Measurements from ENCODE around the gene IL20RA.
"Not testable (repeated sequence)": the region's sequence is repeated elsewhere in the genome, so short reads cannot be mapped to it uniquely, and the experiment has no call there.

Gene IL20RA

DNA sequence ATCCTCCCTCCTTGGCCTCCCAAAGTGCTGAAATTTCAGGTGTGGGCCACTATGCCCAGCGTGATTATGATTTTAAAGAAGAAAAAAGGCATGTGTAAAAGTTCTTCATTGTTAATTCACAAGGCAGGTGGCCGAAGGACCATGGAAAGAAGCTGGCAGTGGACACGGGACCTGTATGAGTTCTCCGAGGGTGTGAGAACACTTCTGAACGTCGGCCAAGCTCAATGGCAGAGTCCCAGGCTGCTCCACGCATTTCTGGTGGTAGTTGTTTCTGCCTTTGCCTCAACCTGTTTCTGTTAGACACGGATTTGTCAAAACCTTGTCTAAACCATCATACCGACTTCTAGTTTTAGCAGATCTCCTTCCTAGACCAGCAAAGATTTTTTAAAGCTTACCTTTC lies 36.6 kb downstream of the IL20RA start:
- DNase-seq (ENCODE audit: low read depth), result no peak

DNA sequence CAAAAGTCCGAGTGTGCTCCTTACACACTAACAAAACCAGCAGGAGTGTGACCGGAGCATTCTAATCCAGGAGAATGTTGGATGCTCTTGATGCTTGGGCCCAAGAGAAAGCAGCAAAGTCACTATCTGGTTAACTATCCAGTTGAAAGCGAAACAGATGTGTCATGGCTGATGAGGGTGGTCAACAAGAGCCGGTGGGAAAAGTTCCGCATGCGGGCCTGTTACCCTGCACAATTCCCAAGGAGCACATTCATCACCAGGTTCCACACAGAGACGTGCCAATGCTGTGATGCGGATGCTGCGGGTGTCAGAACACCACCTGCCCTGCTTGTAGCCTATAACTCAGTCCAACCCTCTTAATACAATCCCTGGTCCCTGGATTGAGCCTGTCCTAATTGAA lies 38.7 kb downstream of the IL20RA start:
- no peak for DNase-seq (ENCODE audit: low read depth)

DNA sequence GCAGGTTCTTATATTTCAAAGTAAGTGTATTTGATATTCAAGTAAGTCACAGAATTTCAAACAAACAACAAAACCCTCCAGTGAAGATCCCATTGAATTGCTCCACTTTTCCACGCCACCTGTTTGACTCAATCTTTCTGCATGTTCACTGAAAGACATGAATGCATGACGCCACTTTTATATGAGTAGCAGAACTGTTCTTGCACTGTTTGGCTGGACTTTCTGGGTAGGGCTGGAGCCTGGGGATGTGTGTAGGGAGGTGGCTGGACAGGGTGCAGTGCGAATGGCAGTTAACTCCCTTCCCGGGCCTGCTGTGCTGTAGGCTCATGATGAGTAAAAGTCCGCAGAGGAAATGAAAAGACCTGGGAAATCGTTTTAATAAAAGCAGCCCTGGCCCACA lies 39.7 kb downstream of the IL20RA start:
- DNase-seq (ENCODE audit: low read depth), result no peak

DNA sequence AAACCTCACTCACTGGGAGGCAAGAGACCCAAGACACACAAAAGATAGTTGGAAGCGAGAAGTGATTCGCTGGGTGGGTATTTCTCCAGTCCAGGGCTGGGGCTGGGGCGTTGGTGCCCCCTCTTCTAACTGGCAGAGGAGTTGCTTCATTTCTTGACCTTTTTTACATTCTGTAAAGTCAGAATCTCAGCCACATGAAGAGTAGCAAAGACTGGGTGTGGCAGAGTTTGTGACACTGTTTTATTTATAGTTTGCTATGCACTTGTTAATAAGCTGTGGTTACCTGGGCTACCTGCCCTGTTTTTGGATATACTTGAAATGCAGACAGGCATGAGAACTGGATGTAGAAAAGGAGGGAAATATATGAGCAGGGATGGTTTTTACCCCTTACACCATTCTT lies 42.3 kb downstream of the IL20RA start:
- no peak for DNase-seq (ENCODE audit: low read depth)

DNA sequence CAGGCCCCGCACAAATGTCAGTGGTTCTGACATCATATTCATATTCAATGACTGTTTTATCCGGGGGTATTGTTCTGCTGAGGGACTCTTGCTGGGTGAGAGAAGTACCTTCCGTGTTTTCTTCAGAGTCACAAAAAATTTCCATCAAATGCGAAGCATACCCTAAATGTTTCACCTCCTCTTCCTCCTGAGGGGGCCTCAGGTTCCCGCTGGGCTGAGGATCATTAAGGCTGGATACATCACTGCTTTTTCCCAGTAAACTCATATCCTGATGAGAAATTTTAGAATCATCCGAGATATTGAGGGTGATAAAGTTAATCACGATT lies 42.8 kb downstream of the IL20RA start:
- DNase-seq (ENCODE audit: low read depth), result no peak

DNA sequence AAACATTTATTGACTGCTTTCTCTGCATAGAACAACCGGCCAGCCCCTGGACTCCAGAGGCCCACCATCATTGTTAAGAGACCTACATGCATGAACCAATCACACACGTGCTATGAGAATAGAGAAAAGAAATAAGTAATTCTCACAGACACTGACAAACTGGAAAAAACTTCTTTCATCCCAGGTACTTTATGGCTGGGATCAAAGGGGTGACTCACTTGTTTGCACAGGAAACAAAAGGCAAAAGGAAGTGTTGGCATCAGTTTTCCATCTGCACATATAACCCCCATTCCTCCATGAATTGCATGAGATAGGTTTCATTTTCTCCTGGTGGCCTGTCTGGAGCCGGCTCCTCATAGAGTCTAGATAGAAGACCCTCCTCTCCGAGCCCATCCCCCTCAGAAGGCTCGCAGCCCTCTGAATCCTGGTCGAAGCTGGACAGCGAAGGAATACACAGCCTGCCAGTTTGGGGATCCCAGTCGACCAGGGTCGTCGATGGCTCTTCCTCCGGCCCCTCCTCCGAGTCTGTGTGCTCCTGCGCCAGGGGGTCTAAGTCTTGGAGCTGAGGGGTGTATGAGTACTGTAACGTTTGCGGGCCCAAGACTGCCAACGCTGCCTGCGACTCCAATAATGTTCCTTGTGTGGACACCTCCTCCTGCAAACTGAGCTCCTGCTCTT lies 43.3 kb downstream of the IL20RA start:
- no peak for DNase-seq (ENCODE audit: low read depth)

DNA sequence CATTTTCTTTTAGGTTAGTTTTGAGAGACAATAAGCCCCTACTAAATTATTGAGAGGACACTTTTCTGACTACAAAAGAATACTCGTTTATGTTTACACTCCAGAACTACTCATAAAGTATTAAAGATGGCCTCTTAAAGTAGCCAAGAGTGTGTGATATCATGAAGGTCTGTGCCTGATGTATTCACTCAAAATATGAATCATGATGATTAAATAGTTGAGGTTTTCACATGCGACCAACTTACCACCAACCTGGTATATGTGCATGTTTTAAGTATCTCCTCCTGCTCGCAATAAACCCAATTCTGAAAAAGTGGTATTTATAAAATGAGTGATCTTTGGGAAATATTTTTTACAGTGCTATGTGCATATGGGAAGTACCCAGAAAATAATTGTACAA lies 43.9 kb downstream of the IL20RA start:
- no peak for DNase-seq (ENCODE audit: low read depth)

DNA sequence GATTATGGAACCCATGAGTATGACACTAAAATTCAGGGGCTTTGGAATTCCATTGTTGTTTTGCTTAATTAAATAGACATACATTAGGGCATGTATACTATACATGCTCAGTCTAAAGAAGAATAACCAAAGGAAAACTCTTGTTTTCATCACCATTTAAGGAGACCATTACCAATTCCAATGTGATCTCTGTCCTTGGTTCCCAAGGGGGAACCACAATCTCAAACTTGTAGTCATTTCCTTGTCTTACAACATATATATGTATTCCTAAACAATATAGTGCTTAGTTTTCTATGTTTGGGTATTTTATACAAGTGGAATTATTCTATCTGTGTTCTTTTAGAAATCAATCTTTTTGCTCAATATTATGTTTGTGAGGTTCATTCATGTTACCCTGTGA lies 49.2 kb downstream of the IL20RA start:
- no peak for DNase-seq (ENCODE audit: low read depth)

DNA sequence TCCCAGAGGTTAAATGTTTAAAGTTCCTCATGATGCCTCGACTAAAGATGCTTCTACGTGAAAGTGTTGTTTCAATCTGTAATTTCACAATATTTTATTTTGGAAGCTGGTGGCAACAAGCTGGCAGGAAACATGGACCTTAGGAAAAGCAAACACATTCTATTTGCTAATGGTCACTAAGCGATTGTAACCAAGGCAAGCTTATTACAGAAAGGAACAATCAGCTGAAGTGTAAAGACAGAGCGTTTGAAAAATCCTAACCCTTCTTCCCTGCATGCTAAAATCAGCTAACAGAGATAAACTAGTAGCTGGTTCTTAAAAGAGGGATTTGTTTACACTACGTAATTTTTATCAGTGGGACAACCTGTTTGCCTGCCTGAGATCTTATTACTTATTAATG lies 50.0 kb downstream of the IL20RA start:
- DNase-seq (ENCODE audit: low read depth), result no peak

DNA sequence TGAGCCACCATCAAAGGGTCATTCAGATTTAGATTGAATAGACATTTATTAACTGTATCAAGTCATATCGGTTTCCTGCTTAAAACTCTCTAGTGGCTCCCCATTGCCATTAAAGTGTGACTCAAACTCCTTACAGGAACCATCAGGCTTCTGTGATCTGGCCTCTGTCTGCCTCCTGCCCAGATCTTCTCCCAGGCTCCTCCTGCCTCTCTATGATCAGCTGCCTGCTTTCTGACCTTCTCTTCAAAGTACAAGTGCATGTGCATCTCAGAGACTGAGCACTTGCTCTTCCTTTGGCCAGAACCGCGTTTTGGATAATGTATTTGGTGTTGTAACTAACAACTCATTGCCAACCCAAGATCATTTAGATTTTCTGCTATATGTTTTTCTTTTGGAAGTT lies 52.7 kb downstream of the IL20RA start:
- DNase-seq (ENCODE audit: low read depth), result no peak

DNA sequence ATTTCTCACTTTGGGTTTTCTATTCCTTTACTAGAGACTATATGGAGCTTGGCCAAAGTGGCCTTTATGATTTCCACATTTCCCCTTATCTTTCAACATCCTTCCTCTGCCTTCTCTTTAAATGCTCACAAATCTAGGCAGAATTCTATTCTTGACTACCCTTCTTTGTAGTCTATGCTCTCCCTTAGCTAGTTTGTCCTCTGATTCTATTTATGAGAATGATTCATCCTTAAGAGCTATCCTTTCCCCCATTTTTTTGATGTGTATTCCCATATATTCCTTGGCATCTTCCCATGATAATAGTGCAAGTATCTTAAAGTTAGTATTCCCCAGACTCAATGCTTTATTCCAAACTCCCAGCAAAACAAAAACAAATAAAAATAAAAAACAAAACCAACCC lies 53.1 kb downstream of the IL20RA start:
- no peak for DNase-seq (ENCODE audit: low read depth)

DNA sequence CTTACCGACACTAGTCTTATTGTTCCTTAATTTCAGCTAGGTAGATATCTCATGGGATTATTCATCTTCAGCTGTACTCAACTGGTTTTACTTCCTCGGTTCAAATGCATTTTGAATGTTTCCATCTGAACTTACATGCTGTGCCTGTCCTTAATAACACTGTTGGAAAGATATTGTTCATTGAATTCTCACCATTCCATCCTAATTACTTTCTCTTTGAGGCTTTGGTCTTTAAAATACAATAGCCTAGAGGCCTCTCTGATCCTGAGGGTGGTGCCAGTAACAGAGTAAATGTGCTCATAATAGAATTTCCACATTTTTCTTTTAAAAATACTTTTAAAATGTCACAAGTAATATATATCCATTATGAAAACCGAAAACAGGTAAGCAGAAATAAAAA lies 54.0 kb downstream of the IL20RA start:
- DNase-seq (ENCODE audit: low read depth), result no peak

DNA sequence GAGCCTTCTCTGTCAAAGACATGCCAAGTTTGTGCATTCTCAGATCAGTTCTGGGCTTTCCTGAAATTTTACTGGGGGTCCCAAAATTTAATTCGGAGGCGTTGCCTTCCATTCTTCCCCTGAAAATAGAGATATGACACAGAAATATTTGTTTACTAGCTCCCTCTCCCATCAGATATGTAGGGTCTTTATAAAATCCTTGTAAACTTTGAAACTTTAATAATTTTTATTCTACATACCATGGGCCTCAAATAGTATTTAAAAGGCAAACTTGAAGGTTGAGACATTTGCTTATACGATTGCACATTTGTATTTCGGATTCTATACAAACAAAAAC lies 54.6 kb downstream of the IL20RA start:
- DNase-seq (ENCODE audit: low read depth), result no peak

DNA sequence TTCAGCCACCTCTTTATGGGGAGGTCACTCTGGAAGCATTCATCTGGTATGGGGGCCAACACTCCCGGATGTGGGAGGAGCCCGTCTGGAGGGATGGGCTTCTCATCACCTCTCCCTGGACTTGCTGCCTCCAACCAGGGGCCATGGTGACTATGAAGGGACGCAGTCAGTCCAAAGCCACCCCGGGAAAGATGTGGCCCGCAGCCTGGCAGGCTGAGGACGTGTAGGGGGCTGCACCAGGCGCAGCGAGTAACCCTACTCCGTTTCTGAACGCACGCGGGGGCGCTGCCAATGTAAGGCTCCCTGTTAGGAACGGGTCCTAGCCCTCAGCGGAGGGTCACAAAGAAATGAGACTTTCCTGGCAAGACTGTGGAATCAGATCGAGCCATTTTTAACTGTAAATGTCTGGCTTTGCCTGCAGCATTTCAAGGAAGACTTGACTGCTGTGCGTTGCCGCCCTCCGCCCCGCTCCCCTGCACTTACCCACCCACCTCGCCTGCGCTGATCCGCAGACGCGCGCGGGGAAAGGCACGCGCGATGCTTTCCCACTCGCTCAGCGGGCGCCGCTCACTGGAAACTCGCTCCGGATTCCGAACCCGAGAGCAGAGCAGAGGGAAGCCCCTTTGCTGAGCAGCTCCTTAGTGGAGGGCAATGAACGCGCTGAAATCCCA lies 55.1 kb downstream of the IL20RA start:
- DNase-seq (ENCODE audit: low read depth), result no peak

DNA sequence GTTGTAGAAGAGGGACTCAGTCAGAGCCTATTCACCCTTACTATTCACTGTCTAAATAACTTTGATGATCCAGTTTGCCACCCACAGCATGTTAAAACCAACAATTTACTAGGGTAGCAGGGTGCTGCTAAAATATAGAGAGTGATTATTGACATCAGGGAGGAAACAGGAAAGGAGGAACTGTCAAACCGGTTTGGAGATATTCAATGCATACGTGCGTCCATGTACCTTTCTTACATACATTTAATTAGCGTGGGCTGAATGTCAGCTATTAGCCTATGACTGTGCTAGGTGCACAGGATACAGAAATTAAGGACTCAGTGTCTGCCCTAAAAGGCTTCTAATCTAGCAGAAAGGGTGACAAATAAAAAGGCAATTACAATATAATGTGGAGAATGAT lies 57.2 kb downstream of the IL20RA start:
- no peak for DNase-seq (ENCODE audit: low read depth)

DNA sequence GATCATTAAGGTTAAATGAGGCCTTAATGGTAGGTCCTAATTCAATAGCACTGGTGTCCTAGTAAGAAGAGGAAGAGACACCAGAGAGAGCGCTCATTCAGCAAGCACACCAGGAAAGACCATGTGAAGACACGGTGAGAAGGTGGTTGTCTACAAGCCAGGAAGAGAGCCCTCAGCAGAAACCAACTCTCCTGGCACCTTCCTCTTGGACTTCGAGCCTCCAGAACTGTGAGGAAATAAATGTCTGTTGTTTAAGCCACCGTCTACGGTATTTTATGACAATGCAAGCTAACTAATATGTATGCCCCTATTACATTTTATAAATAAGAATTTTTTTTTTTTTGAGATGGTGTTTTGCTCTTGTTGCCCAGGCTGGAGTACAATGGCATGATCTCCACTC lies 59.3 kb downstream of the IL20RA start:
- DNase-seq (ENCODE audit: low read depth), result no peak

DNA sequence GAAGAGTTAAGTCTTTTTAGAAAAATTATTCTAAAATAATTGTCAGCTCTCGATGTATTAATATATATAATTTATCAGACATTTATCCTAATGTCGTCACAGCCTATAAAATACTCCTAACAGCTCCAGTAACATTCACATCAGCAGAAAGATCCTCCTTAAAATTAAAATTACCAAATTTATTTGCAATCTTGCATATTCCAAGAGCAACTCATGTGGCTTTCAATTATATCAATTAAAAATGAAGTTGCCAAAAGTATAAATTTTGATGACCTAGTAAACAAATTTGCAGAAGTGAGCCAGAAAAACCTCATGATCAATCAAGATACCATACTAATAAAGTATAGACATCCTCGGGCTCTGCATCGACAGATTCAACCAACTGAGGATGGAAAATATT lies 60.2 kb downstream of the IL20RA start:
- no peak for DNase-seq (ENCODE audit: low read depth)

DNA sequence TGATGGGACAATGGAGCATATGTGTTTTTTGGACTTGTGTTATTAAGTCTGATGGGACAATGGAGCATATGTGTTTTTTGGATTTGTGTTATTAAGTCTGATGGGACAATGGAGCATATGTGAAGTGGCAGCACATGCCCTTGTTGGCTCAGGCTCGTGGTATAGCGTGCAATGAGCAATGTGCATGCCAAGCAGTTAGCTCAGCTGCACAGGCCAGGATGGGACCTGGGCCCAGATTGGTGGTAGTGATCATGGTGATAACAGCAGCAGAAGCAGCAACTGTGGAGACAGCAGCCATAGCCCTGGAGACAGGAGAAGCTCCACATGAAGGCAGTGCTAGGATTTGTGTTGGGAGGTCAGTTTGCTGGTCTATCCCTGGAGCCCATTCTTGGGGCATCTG lies 61.1 kb downstream of the IL20RA start:
- no peak for DNase-seq (ENCODE audit: low read depth)

DNA sequence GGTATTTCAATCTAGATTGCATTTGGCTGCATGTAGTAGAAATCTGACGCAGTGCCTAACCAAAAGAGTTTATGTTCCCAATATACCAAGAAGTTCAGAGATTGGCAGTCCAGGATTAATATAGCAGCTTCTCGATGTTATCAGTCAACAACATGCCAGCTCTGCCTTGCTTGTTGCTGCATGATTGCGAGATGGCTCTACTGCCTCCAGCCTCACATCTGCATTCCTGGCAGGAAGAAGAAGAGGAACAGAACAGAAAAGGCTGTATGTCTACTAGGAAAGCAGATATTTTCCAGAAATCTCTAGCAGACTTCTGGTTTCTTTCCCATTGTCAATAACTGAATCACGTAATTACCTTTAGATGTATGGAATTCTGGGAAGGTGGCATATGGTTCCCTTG lies 61.8 kb downstream of the IL20RA start:
- no peak for DNase-seq (ENCODE audit: low read depth)

DNA sequence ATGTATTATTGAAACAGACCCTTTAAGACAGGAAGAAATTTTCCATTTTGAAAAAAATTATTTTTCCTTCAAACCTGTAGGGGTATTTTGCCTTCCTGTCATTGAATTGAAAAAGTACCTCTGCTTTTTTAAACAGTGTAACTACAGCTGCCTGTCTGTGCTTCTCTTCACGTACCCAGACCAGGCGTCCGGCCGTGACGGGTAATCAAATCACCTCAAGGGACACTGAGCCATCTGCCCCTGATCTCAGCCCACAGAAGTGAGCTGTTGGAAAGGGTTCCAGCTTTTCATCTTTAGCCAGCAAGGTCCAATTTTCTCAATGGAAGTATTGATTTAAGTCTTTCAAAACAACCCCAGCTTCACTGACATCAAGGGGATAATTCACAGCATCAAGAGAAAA lies 64.7 kb downstream of the IL20RA start:
- no peak for DNase-seq (ENCODE audit: low read depth)

DNA sequence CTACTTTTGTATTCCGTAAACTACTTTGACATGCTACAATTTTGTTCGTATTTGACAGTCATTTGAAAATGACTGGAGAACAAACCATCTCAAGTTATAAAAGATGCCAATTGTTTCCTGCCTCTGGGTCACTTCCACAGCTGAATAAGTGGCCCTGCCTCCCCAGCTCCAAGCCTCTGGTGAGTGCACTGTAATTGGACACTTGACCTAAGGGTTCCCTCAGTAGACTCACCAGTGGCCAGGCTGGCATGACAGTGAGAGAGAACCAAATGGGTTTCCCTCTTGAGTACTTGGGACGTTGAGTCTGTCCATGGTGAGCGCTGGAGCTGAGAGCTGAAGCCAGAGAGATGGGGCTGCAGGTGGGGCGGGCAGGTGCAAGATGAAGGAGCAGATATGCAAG lies 65.6 kb downstream of the IL20RA start:
- DNase-seq (ENCODE audit: low read depth), result no peak

DNA sequence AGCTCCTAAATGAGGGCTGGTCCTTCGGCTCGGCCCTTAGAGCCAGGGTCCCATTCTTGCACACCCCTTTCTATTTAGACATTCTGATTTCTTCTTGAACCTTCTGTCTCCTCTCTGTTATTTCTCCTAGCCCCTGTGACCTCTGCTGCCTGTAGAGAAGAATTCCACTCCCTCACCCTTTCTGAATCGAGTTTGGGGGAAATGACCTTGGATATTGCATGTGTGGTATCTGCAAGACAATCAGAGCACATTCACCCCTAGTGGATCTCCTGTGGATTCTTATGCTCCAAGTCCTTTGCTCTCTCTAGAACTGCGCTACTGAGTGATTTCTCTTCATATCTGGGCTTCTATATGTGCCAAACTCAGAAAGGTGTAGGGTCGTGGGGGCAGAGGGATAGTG lies 67.7 kb downstream of the IL20RA start:
- no peak for DNase-seq (ENCODE audit: low read depth)

DNA sequence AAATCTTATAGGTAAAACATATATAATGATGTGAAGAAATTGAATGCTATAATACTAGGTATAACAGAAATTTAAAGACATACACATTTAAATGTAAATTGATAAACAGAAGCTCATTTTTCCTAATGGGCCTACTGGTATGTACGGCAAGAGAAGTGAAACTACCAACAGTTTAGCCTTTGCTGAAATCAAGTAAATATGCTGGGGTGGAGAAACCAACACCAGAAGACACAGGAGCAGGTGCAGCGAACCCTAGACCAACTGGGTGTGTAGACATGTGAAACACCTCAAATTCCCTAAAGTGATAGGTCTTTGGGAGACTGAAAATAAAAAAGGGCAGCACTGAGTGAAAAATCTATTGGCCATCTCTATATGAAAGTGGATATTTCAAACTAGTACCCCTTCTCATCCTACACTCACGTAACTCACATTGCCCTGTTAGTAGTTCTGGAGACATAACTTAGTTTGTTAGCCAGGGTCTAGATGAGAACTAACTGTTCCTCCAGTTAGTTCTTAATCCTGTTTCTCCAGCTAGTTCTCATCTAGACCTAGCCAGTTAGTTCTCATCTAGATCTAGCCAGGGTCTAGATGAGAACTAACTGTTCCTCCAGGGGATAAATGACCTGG lies 69.6 kb downstream of the IL20RA start:
- no peak for DNase-seq (ENCODE audit: low read depth)

DNA sequence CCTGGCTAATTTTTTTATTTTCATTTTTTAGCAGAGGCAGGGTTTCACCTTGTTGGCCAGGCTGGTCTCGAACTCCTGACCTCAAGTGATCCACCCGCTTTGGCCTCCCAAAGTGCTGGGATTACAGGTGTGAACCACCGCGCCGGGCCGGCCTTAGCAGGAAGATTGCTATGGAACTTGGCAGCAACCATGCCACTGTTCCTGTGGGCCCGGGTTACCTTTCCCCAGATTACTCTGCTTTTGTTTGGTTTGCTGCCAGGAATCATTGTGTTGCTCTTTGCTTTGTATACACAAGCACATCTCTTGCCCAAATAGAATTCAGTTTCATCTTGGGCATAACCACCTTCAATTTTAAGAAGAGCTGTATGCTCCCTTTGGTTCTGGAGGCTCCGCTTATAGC lies 71.0 kb downstream of the IL20RA start:
- DNase-seq (ENCODE audit: low read depth), result not testable (repeated sequence)
